Suprapubic skin (tissue), 3 donors: Measurements from ENCODE around the gene PDPN.

Experiments used
- CTCF ChIP-seq, 2 donors: fragments of 200-600 bp in 1 of 2; fragments of 450-650 bp in 1 of 2; sonication (generic) in 1 of 2; IDR thresholded peaks; one replicate each; pipeline ENCODE4 v1.5.1; 2016 to 2019; ENCODE audit warnings: antibody characterized with exemption in 2 of 2, mild to moderate bottlenecking in 1 of 2, moderate library complexity in 1 of 2
- POLR2A ChIP-seq, 2 donors: fragments of 450-650 bp; IDR thresholded peaks; one replicate each; pipeline ENCODE4 v1.6.1; 2017; ENCODE audit warnings: antibody characterized with exemption in 2 of 2, mild to moderate bottlenecking in 2 of 2, moderate library complexity in 2 of 2

- TF ChIP-seq CTCF (IDR thresholded peaks at IDR 0.05), result no peak
- TF ChIP-seq POLR2A (IDR thresholded peaks at IDR 0.05), result no peak
Observed at GRCh38 chr1:13546791-13547190, 36.8 kb upstream of the PDPN start.
